Prostate gland (tissue), 2 donors: ENCODE measurements around the gene OTOP3.

Experiments
- POLR2A ChIP-seq: fragments of 450-650 bp; IDR thresholded peaks from one replicate; pipeline ENCODE4 v1.6.1; 2016; ENCODE audit warnings: antibody characterized with exemption, mild to moderate bottlenecking
- POLR2AphosphoS5 ChIP-seq: sonication (generic); formaldehyde crosslinking; IDR thresholded peaks from one replicate; pipeline ENCODE4 v1.6.1; 2017; ENCODE audit warnings: antibody characterized with exemption
- TF ChIP-seq, protein P1 (sequence below), 4 experiments: fragments of 200-600 bp in 2 of 4; fragments of 450-650 bp in 2 of 4; sonication (generic) in 2 of 4; IDR thresholded peaks; 1 replicate in 3 of 4; 2 replicates in 1 of 4; pipeline ENCODE4 v1.5.1; 2016 to 2019; ENCODE audit warnings: antibody characterized with exemption in 4 of 4, mild to moderate bottlenecking in 2 of 4, moderate library complexity in 2 of 4

DNA sequence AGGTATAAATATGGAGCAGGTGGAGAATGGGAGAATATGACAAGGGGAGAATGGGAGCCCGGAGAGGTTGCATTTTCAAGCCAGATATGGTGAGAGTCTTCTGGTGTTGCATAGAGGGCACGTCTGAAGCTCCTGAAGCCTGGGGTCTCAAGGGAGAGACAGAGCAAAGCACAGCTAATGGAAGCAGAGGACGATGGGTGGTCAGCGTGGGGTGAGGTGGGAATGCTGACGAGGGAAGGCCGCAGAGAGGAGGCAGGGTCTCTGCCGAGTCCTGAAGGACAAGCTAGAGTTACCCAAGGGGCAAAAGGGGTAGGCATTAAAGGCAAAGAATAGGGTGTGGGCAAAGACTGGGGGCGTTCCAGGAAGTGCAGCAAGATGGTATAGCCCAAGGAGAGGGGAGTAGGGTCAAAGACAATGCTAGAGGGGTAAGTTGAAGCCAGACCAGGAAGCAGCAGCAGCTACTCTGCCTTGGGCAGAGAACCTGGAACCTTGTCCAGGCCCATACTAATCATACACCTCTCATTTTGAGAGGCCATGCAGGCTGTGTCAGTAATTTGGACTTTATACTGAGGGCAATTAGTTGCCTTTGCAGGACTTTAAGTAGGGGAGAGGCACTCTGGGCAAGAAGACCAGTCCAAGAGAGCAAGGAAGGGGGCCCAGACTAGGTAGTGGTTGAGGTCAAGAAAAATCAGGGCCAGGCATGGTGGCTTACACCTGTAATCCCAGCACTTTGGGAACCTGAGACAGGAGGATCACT, 2.7 kb downstream of the OTOP3 start:
- TF ChIP-seq, protein P1, sequence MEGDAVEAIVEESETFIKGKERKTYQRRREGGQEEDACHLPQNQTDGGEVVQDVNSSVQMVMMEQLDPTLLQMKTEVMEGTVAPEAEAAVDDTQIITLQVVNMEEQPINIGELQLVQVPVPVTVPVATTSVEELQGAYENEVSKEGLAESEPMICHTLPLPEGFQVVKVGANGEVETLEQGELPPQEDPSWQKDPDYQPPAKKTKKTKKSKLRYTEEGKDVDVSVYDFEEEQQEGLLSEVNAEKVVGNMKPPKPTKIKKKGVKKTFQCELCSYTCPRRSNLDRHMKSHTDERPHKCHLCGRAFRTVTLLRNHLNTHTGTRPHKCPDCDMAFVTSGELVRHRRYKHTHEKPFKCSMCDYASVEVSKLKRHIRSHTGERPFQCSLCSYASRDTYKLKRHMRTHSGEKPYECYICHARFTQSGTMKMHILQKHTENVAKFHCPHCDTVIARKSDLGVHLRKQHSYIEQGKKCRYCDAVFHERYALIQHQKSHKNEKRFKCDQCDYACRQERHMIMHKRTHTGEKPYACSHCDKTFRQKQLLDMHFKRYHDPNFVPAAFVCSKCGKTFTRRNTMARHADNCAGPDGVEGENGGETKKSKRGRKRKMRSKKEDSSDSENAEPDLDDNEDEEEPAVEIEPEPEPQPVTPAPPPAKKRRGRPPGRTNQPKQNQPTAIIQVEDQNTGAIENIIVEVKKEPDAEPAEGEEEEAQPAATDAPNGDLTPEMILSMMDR (IDR thresholded peaks at IDR 0.05), result no peak
- no peak for TF ChIP-seq POLR2A
- no peak for TF ChIP-seq POLR2AphosphoS5
